SJSA1 (cell line): ENCODE data around the gene IDH2. TPM values are rescaled to one million over a fixed set of nuclear protein-coding genes. Genes with fewer than 3 reads are reported as not detected.
"Not testable (repeated sequence)": the region's sequence is repeated elsewhere in the genome, so short reads cannot be mapped to it uniquely, and the experiment has no call there.

Source experiments
- DNase-seq, 2 experiments: peaks; one replicate each; pipeline ENCODE4 v3.0.0-alpha.2; 2015 to 2020; ENCODE audit warnings: low spot score in 2 of 2, low read depth in 1 of 2
- H3K27ac ChIP-seq: fragments of 250-450 bp; sonication (Bioruptor Pico); 2 replicates; pipeline ENCODE4 v1.5.1; 2020; ENCODE audit warnings: mild to moderate bottlenecking, moderate library complexity
- H3K27me3 ChIP-seq: fragments of 250-450 bp; sonication (Bioruptor Pico); replicated peaks from 2 replicates; pipeline ENCODE4 v1.5.1; 2020; ENCODE audit warnings: mild to moderate bottlenecking, moderate library complexity
- H3K36me3 ChIP-seq: fragments of 250-450 bp; sonication (Bioruptor Pico); 2 replicates; pipeline ENCODE4 v1.5.1; 2020; ENCODE audit warnings: mild to moderate bottlenecking
- H3K4me1 ChIP-seq: fragments of 250-450 bp; sonication (Bioruptor Pico); replicated peaks from 2 replicates; pipeline ENCODE4 v1.6.1; 2021; ENCODE audit warnings: mild to moderate bottlenecking
- H3K4me3 ChIP-seq: fragments of 250-450 bp; sonication (Bioruptor Pico); 2 replicates; pipeline ENCODE4 v1.5.1; 2020; ENCODE audit warnings: mild to moderate bottlenecking
- H3K9me3 ChIP-seq: fragments of 250-450 bp; sonication (Bioruptor Pico); replicated peaks from 2 replicates; pipeline ENCODE4 v1.5.1; 2020; ENCODE audit warnings: mild to moderate bottlenecking
- total RNA-seq: library from RNA; depleted of rRNA; stranded (reverse); fragments of >200 nt; shearing (Covaris generic); gene quantifications from 2 replicates; pipeline ENCODE4 v1.2.3, GENCODE V29; 2014; rRNA removed

IDH2 gene
- 45.0 and 66.6 TPM in 2 replicates for total RNA-seq

DNA sequence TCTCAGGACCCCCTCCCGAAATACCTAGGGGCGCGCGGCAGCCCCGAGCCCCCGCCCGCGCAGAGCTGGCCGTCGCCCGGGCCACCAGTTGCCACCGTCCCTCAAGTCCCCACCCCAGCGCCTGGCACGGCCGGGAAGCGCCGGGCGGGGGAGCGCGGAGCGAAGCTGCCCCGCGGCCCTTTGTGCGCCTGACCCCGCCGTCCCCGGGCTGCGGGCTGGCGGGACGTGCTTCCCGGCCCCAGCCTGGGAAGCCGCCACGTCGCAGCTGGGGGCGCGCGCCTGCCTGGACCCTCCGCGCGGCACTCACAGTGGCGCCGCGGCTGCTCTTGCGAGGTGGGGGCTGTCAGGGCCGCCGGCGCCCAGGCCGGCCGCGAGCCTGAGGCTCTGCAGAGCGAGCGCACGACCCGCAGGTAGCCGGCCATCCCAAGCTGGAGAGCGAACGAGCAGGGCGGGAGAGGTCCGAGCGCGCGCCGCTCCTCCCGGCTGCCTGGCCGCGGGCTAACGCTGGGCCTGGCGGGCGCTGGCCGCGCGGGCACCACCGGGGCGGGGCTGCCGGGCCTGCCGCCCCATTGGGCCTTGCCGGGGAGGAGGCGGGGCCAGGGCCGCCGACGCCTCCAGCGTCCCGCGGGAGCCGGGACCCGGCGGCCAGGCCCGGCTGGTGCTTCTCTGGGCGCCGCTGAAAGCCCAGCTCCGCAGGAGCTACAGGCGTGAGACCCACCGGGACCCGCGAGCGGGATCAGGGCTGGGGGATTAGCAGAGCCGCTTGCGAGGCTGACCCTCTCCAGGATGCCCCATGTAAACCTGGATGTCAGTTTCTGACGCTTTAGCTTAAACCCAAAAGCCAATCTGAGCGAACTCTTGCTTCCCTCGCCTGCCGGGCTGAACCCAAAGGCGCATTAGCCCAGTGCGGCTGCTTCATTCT is at the start of gene IDH2:
TSS of gene IDH2 (minus strand) at position 500 of the 922 bp plus-strand sequence. CDS start at position 422, 78 bp downstream.
- peaks cover 37% of the 10 kb centered on the region for H3K4me1 ChIP-seq
- H3K27me3 ChIP-seq = no peaks in the 10 kb centered on the region
- peak within 1 kb of the TSS; percentile 72 for H3K27ac ChIP-seq
- DNase-seq = peak; percentile 78 to 83
- peaks cover 6% of the 10 kb centered on the region for H3K36me3 ChIP-seq
- peaks cover 4% of the 10 kb centered on the region; the same call in 1 of the 2 replicates for H3K9me3 ChIP-seq
- peak within 1 kb of the TSS; percentile 100 for H3K4me3 ChIP-seq

DNA sequence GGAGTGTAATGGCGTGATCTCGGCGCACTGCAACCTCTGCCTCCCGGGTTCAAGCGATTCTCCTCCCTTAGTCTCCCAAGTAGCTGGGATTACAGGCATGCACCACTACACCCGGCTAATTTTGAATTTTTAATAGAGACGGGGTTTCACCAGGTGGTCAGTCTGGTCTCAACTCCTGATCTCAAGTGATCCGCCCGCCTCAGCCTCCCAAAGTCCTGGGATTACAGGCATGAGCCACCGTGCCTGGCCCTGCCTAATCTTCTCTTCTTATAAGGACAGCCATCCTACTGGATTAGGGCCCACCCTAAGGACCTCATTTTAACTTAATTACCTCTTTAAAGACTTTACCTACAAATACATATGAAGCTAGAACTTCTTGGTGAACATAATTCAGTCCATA is 48.3 kb upstream of the IDH2 start:
- not testable (repeated sequence) for DNase-seq, H3K9me3 ChIP-seq, H3K4me3 ChIP-seq, H3K36me3 ChIP-seq, H3K27ac ChIP-seq, H3K27me3 ChIP-seq
- peaks cover 25% of the 10 kb centered on the region for H3K4me1 ChIP-seq

DNA sequence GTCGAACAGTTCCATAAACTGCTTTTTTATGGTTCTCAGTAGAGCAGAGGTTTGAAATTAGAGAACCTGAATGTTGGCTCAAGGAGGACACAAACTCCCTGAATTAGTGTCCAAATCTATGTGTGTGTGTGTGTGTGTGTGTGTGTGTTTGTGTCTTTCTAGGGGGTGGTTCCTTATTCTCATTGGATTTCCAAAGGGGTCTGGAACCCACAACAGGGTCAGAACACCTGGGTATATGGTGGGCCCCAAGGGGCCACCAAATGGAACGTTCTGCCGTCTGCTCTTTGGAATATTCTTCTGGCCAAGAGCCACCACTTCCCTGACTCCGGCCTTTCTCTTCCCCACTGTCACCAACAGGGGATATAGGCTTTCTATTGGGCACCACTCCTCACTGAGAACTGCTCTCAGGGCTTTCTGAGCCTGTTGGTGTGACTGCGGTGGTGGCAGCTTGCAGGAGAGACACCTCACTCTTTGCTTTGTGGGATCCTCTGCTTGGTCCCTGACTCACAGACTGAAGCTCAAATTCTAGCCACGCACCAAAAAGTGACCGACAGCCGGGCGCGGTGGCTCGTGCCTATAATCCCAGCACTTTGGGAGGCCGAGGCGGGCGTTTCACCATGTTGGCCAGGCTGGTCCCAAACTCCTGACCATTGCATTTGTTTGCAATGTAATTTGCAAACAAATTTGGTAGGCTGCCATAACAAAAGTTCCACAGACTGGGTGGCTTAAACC is 47.5 kb upstream of the IDH2 start:
- Histone ChIP-seq H3K4me1 (peaks cover 18% of the 10 kb centered on the region), H3K36me3 (no peaks in the 10 kb centered on the region), H3K27ac (no peak overlapping the region), H3K9me3 (no peaks in the 10 kb centered on the region), H3K27me3 (no peaks in the 10 kb centered on the region), H3K4me3 (no peak overlapping the region)
- DNase-seq = no peak

DNA sequence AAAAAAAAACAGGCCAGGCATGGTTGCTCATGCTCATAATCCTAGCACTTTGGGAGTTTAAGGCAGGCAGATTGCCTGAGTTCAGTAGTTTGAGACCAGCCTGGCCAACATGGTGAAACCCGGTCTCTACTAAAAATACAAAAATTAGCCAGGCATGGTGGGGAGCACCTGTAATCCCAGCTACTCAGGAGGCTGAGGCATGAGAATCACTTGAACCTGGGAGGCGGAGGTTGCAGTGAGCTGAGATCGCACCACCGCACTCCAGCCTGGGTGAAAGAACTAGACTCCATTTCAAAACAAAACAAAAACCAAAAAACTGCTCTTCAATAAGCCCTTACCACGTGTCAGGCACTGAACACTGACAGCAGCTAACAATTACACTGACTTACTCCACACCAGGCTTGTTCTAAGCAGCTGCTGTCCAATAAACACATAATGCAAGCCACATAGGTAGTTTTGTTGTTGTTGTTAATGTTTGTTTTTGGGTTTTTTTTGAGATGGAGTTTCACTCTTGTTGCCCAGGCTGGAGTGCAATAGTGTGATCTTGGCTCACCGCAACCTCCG is 44.0 kb upstream of the IDH2 start:
- H3K36me3 ChIP-seq, H3K27me3 ChIP-seq, H3K27ac ChIP-seq, H3K4me3 ChIP-seq, DNase-seq, H3K9me3 ChIP-seq: not testable (repeated sequence)
- peaks cover 27% of the 10 kb centered on the region for H3K4me1 ChIP-seq

DNA sequence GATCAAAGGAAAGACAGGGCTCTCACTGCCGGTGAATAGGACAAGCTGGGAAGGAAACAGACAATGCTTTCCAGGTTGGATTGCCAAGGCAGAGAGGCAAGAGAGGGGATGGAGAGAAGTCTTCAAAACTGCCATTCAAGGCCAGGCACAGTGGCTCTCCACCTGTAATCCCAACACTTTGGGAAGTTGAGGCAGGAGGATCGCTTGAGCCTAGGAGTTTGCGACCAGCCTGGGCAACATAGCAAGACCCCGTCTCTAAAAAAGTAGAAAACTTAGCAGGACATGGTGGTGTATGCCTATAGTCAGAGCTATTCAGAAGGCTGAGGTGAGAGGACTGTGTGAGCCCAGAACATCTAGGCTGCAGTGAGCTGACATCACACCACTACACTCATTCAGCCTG is 43.5 kb upstream of the IDH2 start:
- Histone ChIP-seq H3K36me3 (no peaks in the 10 kb centered on the region), H3K27ac (no peak overlapping the region), H3K9me3 (no peaks in the 10 kb centered on the region), H3K4me3 (no peak overlapping the region), H3K27me3 (no peaks in the 10 kb centered on the region), H3K4me1 (peaks cover 27% of the 10 kb centered on the region)
- no peak for DNase-seq

- H3K27me3 ChIP-seq = no peaks in the 10 kb centered on the region
- H3K4me1 ChIP-seq = peaks cover 27% of the 10 kb centered on the region
- H3K27ac ChIP-seq = no peak overlapping the region
- H3K4me3 ChIP-seq = no peak overlapping the region
- no peaks in the 10 kb centered on the region for H3K9me3 ChIP-seq
- no peaks in the 10 kb centered on the region for H3K36me3 ChIP-seq
- no peak for DNase-seq
These were observed 43.0 kb upstream of the IDH2 start for GRCh38 chr15:90145259-90145658.

DNA sequence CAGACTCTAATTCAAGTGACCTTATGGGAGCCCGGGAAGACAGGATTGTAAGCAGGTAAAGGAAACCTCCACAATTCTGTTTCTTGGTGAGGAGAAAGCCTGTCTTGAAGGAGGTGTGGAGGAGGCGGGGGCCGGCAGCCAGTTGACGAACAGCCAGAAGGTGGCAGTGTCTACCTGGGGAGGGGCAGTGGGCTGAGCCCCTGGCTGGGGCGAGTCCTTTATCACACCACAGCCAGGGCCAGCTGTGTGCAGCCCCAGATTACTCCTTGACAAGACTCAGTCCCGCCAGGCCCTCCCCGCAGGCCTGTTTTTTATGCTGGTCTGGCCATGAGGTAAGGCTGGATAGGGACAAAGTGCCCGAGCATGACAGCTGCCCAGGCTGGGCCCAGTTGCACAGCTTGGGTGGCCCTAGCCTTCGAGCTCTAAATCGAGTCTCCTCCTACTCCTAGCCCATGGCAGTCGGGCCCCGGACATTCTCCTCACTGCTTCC is 40.9 kb upstream of the IDH2 start:
- H3K27ac ChIP-seq = no peak overlapping the region
- DNase-seq = peak; percentile 75 to 80
- no peaks in the 10 kb centered on the region for H3K36me3 ChIP-seq

GRCh38 chr15:90142216-90143165 is 40.2 kb upstream of the IDH2 start:
- Histone ChIP-seq H3K9me3 (no peaks in the 10 kb centered on the region), H3K4me3 (no peak overlapping the region), H3K4me1 (peaks cover 16% of the 10 kb centered on the region), H3K27ac (no peak overlapping the region), H3K27me3 (no peaks in the 10 kb centered on the region), H3K36me3 (no peaks in the 10 kb centered on the region)
- DNase-seq = no peak

More for the DNA sequence above, 40.9 kb upstream of the IDH2 start:
- Histone ChIP-seq H3K4me1 (peaks cover 16% of the 10 kb centered on the region), H3K4me3 (no peak overlapping the region), H3K27me3 (no peaks in the 10 kb centered on the region), H3K9me3 (no peaks in the 10 kb centered on the region)

GRCh38 chr15:90141646-90142045 is 39.4 kb upstream of the IDH2 start:
- Histone ChIP-seq H3K27me3 (no peaks in the 10 kb centered on the region), H3K4me3 (no peak overlapping the region), H3K9me3 (no peaks in the 10 kb centered on the region), H3K27ac (no peak overlapping the region), H3K36me3 (no peaks in the 10 kb centered on the region), H3K4me1 (peaks cover 16% of the 10 kb centered on the region)
- DNase-seq = no peak

- not testable (repeated sequence) for H3K9me3 ChIP-seq, DNase-seq, H3K27ac ChIP-seq, H3K4me3 ChIP-seq, H3K36me3 ChIP-seq, H3K27me3 ChIP-seq
- H3K4me1 ChIP-seq = peaks cover 16% of the 10 kb centered on the region
These were observed 37.3 kb upstream of the IDH2 start for GRCh38 chr15:90139549-90139948.

DNA sequence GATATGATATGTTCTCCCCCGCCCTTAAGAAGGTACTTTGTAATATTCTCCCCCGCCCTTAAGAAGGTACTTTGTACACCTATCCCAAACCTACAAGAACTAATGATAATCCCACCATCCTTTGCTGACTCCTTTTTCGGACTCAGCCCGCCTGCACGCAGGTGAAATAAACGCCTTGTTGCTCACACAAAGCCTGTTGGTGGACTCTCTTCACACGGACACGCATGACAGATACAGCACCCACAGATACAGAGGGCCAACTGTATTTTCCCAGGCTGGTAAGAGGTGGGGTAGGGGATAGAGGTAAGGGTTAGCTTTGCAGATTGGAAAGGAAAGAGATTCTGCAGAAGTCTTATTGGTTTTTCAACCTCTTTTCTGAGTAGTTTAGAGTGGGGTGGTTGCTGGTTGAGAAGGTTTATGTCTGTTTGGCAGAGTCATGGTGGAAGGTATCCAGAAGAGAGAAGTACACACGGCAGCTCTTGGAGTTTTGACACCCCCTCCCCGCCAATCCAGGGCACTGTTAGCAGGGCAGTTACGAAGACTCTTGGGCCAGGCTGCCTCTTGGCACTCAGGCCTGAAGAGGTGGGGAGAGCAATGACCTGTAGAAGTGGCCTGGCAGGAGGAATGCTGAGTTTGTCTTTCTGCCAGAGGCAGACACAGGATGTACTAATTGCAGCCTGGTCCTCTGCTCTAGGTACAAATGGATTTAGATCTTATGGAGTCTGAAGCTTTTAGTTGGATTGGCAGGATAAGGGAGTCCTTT is 36.0 kb upstream of the IDH2 start:
- Histone ChIP-seq H3K27me3 (no peaks in the 10 kb centered on the region), H3K9me3 (no peaks in the 10 kb centered on the region), H3K4me1 (peaks cover 9% of the 10 kb centered on the region), H3K36me3 (no peaks in the 10 kb centered on the region), H3K4me3 (no peak overlapping the region), H3K27ac (no peak overlapping the region)
- no peak for DNase-seq

- Histone ChIP-seq H3K27ac (no peak overlapping the region), H3K27me3 (no peaks in the 10 kb centered on the region), H3K9me3 (no peaks in the 10 kb centered on the region), H3K36me3 (no peaks in the 10 kb centered on the region), H3K4me1 (no peaks in the 10 kb centered on the region), H3K4me3 (no peak overlapping the region)
- no peak for DNase-seq
These were observed 30.2 kb upstream of the IDH2 start for GRCh38 chr15:90132437-90132836.
